GM10266 (cell line): ENCODE measurements around the gene NID2.

Experiments
- DNase-seq: peaks from one replicate; pipeline ENCODE4 v3.0.0; 2012; ENCODE audit errors: extremely low spot score
- CTCF ChIP-seq: IDR thresholded peaks from 2 replicates; pipeline ENCODE4 v1.5.1; 2012; ENCODE audit warnings: mild to moderate bottlenecking, low read depth; ENCODE audit not compliant: control insufficient read depth, insufficient read depth; ENCODE audit errors: missing control alignments

NID2 gene

DNA sequence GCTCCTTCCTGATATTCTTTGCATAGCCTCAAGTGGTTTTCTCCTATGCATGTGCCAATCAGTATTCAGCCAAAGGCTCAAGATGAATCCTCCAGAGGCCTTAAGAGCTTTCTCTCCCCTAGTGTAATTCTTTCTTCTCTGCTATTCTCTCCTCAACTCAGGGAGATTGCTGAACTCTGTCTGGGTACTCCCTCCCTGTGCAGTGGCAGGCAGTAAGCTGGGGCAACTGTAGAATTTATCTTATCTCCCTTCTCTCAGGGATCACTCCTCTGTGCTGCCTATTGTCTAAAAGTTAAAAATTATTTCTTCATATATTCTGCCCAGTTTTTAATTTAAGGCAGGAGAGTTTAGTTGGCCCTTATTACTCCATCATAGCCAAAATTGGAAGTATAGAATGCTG is 108.0 kb downstream of the NID2 start:
- DNase-seq: no peak
- no peak for TF ChIP-seq CTCF

GRCh38 chr14:51959928-51960327 is 108.9 kb downstream of the NID2 start:
- TF ChIP-seq CTCF: no peak
- no peak for DNase-seq

DNA sequence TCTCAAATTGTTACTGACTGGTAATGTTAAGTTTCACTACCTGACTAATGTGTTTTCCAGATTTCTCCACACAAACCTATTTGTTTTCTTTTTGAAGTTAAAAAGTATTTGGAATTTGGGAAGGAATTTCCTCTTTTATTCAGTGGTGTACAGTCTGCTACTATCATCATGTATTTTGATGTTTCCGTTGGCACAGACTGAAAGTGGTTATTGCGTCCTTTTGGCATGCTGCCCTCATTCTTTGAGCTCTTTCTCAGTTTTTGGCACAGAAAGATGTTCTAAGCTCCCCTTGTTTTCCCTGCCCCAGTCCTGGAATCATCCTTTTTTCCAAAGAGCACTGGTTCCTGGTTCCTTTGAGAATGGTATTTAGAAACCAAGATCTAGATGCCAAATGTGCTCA is 110.9 kb downstream of the NID2 start:
- no peak for TF ChIP-seq CTCF
- DNase-seq: no peak
